NCI-H345 treated with DMSO at 0.1 percent for 48 hours (cell line): ENCODE data around the gene RAD1.

Experiments
- DNase-seq: peaks from one replicate; lab custom pipeline; 2025; ENCODE audit not compliant: unreplicated experiment; lab: John Stamatoyannopoulos, UW

The RAD1 gene

GRCh38 chr5:34866989-34867471 is 48.3 kb downstream of the RAD1 start:
- no peak for DNase-seq

GRCh38 chr5:34865091-34865490 is 50.2 kb downstream of the RAD1 start:
- DNase-seq, result no peak

GRCh38 chr5:34863946-34864345 is 51.4 kb downstream of the RAD1 start:
- no peak for DNase-seq

GRCh38 chr5:34859253-34859652 is 56.1 kb downstream of the RAD1 start:
- DNase-seq, result no peak

GRCh38 chr5:34858790-34859189 is 56.5 kb downstream of the RAD1 start:
- DNase-seq, result no peak

GRCh38 chr5:34857894-34858293 is 57.4 kb downstream of the RAD1 start:
- no peak for DNase-seq

- DNase-seq, result no peak
Observed at GRCh38 chr5:34857161-34857560, 58.1 kb downstream of the RAD1 start.
